SU-DHL-6 (cell line): ENCODE results near the gene FAM83C.

Experiments
- H2AFZ ChIP-seq: fragments of 200-600 bp; sonication (generic); 2 replicates; pipeline ENCODE4 v1.6.1; 2014; ENCODE audit warnings: low read depth, mild to moderate bottlenecking, moderate library complexity, mixed read lengths, antibody characterized with exemption, low read length; ENCODE audit not compliant: severe bottlenecking
- H3F3A ChIP-seq: fragments of 200-600 bp; shearing (Covaris generic); 2 replicates; pipeline ENCODE4 v1.6.0; 2016; ENCODE audit warnings: antibody characterized with exemption, mild to moderate bottlenecking; ENCODE audit not compliant: insufficient read depth
- H3K27ac ChIP-seq: fragments of 200-600 bp; sonication (generic); 2 replicates; pipeline ENCODE4 v1.5.1; 2016; ENCODE audit warnings: low read depth, mild to moderate bottlenecking, low read length, moderate library complexity, mixed read lengths
- H3K27me3 ChIP-seq: fragments of 200-600 bp; sonication (generic), shearing (Covaris generic); 2 replicates; pipeline ENCODE4 v1.6.0; 2014; ENCODE audit warnings: mild to moderate bottlenecking, low read length
- H3K36me3 ChIP-seq: fragments of 200-600 bp; sonication (generic); 2 replicates; pipeline ENCODE4 v1.6.1; 2014; ENCODE audit warnings: mild to moderate bottlenecking, low read length, mixed read lengths
- H3K4me2 ChIP-seq: fragments of 300-600, 200-600 bp; shearing (Covaris generic), sonication (generic); 2 replicates; pipeline ENCODE4 v1.6.0; 2014; ENCODE audit warnings: low read length, low read depth, mild to moderate bottlenecking; ENCODE audit not compliant: poor library complexity, severe bottlenecking
- H3K4me3 ChIP-seq: fragments of 200-600 bp; sonication (generic); 2 replicates; pipeline ENCODE4 v1.5.1; 2014; ENCODE audit warnings: antibody characterized with exemption, low read length, mild to moderate bottlenecking, mixed read lengths; ENCODE audit not compliant: insufficient read depth, poor library complexity, severe bottlenecking
- H3K79me2 ChIP-seq: fragments of 200-600 bp; sonication (generic); 2 replicates; pipeline ENCODE4 v1.6.1; 2014; ENCODE audit warnings: mild to moderate bottlenecking, low read length, moderate library complexity; ENCODE audit not compliant: insufficient read depth
- H3K9ac ChIP-seq: fragments of 200-600 bp; sonication (generic); 2 replicates; pipeline ENCODE4 v1.7.0; 2014; ENCODE audit warnings: mild to moderate bottlenecking, low read length
- H3K9me2 ChIP-seq: fragments of 200-600 bp; sonication (generic); replicated peaks from 2 replicates; pipeline ENCODE4 v1.6.1; 2014; ENCODE audit warnings: low read length; ENCODE audit not compliant: insufficient read depth
- H3K9me3 ChIP-seq: fragments of 200-600 bp; sonication (generic); 2 replicates; pipeline ENCODE4 v1.6.1; 2014; ENCODE audit warnings: low read length, mixed read lengths; ENCODE audit not compliant: insufficient read depth
- H4K20me1 ChIP-seq: fragments of 200-600 bp; sonication (generic); 2 replicates; pipeline ENCODE4 v1.6.1; 2014; ENCODE audit warnings: low read depth, mild to moderate bottlenecking, antibody characterized with exemption, low read length, moderate library complexity, mixed read lengths
- EZH2phosphoT487 ChIP-seq: fragments of 200-600 bp; sonication (generic), shearing (Covaris generic); conservative IDR thresholded peaks from 2 replicates; pipeline ENCODE4 v1.6.1; 2018; ENCODE audit warnings: mild to moderate bottlenecking, antibody characterized with exemption, low read length, moderate library complexity, mixed read lengths
- TF ChIP-seq, protein P1 (sequence below): fragments of 200-600 bp; sonication (generic); IDR thresholded peaks from one replicate; pipeline ENCODE4 v1.5.1; 2017; ENCODE audit warnings: antibody characterized with exemption, mild to moderate bottlenecking, low read length, moderate library complexity; ENCODE audit not compliant: insufficient read depth, poor library complexity, severe bottlenecking

FAM83C gene

DNA sequence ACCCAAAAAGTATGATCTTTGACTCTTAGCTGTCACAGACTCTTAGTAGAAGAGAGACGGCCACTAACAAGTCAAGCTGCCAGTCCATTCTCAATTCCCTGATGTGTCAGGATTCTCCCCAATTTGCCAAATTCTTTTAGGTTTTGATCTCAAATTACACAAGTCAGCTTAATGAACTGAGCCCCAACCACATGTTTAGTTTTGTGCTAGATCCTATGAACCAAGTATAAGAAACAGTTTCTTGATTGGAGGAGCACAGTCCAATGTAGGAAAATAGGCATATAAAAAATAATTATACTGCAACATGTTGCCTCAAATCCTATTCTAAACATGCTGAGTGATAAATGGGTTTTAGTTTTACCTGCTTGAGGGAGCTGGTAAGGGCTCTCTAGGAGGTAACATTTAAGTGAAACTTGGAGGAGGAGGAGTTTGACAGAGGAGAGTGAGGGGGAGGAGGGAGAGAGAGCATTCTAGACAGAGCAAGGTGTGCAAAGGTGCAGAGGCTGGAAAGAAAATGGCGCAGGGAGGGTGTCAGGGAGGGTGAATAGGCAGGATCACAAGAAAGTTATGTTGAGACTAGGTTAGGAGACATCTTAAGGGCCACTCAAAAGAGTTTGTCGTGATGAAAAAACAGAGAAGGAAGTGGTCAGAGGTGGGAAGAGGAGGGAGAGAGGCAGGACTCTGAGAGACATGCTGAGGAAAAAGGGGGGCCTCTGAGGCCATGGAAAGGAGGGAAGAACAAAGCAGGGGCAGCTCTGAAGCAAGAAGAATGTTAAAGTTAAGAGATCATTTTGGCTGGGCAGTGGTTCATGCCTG is 22.8 kb upstream of the FAM83C start:
- Histone ChIP-seq H3K9ac (no peak overlapping the region), H3K36me3 (no peaks in the 10 kb centered on the region), H3K9me3 (no peaks in the 10 kb centered on the region), H3K27ac (no peak overlapping the region), H3K27me3 (no peaks in the 10 kb centered on the region), H3K4me3 (no peak overlapping the region), H3F3A (no peaks in the 10 kb centered on the region), H3K79me2 (no peaks in the 10 kb centered on the region), H2AFZ (no peak overlapping the region), H3K9me2 (no peaks in the 10 kb centered on the region), H4K20me1 (no peaks in the 10 kb centered on the region), H3K4me2 (no peak overlapping the region)
- TF ChIP-seq EZH2phosphoT487, result no peak

DNA sequence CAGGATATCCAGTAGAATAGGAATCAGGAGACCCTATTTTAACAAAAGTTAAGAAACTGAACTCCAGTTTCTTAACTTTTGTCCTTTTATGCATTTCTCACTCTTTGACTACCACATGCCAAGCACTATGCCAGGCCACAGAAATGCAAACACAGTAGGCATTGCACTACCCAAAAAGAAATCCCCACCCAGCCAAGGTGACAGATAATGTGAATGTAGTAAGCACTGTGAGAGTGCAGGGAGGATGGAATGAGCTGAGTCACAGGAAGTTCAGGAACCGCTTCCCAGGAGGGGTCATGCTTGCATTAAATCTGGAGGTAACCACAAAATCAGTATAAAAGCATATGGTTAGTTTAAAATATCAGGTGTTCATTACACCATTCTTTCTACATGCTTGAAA is 20.1 kb upstream of the FAM83C start:
- Histone ChIP-seq H2AFZ (no peak overlapping the region), H3K27ac (no peak overlapping the region), H3K36me3 (no peaks in the 10 kb centered on the region), H3K4me2 (no peak overlapping the region), H3K9me3 (no peaks in the 10 kb centered on the region), H3K79me2 (no peaks in the 10 kb centered on the region), H3K4me3 (no peak overlapping the region), H3K9me2 (no peaks in the 10 kb centered on the region), H3K27me3 (no peaks in the 10 kb centered on the region), H3K9ac (no peak overlapping the region), H4K20me1 (no peaks in the 10 kb centered on the region), H3F3A (no peaks in the 10 kb centered on the region)
- no peak for TF ChIP-seq EZH2phosphoT487
- TF ChIP-seq, protein P1, sequence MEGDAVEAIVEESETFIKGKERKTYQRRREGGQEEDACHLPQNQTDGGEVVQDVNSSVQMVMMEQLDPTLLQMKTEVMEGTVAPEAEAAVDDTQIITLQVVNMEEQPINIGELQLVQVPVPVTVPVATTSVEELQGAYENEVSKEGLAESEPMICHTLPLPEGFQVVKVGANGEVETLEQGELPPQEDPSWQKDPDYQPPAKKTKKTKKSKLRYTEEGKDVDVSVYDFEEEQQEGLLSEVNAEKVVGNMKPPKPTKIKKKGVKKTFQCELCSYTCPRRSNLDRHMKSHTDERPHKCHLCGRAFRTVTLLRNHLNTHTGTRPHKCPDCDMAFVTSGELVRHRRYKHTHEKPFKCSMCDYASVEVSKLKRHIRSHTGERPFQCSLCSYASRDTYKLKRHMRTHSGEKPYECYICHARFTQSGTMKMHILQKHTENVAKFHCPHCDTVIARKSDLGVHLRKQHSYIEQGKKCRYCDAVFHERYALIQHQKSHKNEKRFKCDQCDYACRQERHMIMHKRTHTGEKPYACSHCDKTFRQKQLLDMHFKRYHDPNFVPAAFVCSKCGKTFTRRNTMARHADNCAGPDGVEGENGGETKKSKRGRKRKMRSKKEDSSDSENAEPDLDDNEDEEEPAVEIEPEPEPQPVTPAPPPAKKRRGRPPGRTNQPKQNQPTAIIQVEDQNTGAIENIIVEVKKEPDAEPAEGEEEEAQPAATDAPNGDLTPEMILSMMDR, result no peak

DNA sequence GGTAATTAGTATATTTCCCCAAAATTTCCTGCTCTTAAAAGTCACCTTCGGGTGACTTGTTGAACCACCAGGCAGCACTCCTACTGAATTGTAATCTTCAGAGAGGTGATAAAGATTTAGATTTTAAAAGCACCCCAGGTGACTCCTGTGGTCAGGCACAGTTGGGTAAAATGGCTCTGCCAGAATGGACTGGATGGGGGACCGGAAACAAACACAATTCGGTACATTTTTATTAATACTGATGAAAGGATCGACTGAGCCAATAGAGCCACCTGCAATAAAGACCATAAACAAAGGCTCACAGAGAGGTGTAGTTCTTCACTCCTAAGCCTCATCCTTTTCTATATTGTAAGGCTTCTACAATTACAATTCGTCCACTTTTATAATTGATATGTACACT is 19.6 kb upstream of the FAM83C start:
- H2AFZ ChIP-seq, result no peak overlapping the region
- H3K27me3 ChIP-seq, result no peaks in the 10 kb centered on the region
- H3K9me2 ChIP-seq, result no peaks in the 10 kb centered on the region
- no peak overlapping the region for H3K4me2 ChIP-seq
- no peak overlapping the region for H3K4me3 ChIP-seq
- no peaks in the 10 kb centered on the region for H3K79me2 ChIP-seq
- H3K9me3 ChIP-seq, result no peaks in the 10 kb centered on the region
- H3F3A ChIP-seq, result no peaks in the 10 kb centered on the region
- no peak overlapping the region for H3K9ac ChIP-seq
- TF ChIP-seq, protein P1, result no peak
- no peak for TF ChIP-seq EZH2phosphoT487
- H3K36me3 ChIP-seq, result no peaks in the 10 kb centered on the region
- no peak overlapping the region for H3K27ac ChIP-seq
- H4K20me1 ChIP-seq, result no peaks in the 10 kb centered on the region

DNA sequence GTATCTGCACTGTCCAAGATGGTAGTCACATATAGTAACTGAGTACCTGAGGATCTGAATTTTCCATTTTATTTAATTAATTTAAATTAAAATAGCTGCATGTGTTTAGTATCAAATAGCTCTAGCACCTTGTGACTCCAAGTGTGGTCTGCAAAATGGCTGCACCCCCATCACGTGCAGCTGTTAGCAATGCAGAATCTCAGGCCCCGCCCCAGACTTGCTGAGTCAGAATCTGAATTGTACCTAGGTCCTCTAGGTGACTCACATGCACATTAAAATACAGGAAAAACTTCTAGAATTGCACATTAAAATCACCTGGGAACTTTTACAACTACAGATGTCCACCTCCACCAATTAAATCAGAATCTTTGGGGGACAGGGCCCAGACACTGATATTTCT is 19.2 kb upstream of the FAM83C start:
- no peaks in the 10 kb centered on the region for H3K9me2 ChIP-seq
- H3K9ac ChIP-seq, result no peak overlapping the region
- TF ChIP-seq, protein P1, result no peak
- H2AFZ ChIP-seq, result no peak overlapping the region
- H3K9me3 ChIP-seq, result no peaks in the 10 kb centered on the region
- H3K4me3 ChIP-seq, result no peak overlapping the region
- H3K36me3 ChIP-seq, result no peaks in the 10 kb centered on the region
- no peak overlapping the region for H3K4me2 ChIP-seq
- no peaks in the 10 kb centered on the region for H3F3A ChIP-seq
- H3K79me2 ChIP-seq, result no peaks in the 10 kb centered on the region
- no peaks in the 10 kb centered on the region for H3K27me3 ChIP-seq
- H4K20me1 ChIP-seq, result no peaks in the 10 kb centered on the region
- H3K27ac ChIP-seq, result no peak overlapping the region
